ENCODE results near the gene DPPA2.

DNA sequence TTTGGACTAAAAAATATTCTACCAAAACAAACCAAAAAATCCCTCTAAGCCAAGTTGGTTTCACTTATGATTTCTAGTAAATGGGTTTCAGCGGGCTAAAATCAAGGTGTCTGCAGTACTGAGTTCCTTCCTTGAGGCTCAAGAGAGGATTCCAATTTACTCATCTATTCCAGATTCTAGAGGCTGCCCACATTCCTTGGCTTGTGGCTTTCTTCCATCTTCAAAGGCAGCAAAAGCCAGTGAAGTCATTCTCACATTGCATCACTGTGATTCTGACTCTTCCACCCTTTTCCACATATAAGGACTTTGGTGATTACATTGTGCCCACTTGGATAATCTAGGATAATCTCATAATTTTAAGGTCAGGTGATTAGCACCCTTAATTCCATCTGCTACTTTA is 48.1 kb downstream of the DPPA2 start:
- no peak for TF ChIP-seq YY1 (IDR thresholded peaks at IDR 0.05; ENCODE audit: low read depth)
- TF ChIP-seq EP300 (IDR thresholded peaks at IDR 0.05; ENCODE audit: borderline replicate concordance) = no peak
- TF ChIP-seq, protein P1, sequence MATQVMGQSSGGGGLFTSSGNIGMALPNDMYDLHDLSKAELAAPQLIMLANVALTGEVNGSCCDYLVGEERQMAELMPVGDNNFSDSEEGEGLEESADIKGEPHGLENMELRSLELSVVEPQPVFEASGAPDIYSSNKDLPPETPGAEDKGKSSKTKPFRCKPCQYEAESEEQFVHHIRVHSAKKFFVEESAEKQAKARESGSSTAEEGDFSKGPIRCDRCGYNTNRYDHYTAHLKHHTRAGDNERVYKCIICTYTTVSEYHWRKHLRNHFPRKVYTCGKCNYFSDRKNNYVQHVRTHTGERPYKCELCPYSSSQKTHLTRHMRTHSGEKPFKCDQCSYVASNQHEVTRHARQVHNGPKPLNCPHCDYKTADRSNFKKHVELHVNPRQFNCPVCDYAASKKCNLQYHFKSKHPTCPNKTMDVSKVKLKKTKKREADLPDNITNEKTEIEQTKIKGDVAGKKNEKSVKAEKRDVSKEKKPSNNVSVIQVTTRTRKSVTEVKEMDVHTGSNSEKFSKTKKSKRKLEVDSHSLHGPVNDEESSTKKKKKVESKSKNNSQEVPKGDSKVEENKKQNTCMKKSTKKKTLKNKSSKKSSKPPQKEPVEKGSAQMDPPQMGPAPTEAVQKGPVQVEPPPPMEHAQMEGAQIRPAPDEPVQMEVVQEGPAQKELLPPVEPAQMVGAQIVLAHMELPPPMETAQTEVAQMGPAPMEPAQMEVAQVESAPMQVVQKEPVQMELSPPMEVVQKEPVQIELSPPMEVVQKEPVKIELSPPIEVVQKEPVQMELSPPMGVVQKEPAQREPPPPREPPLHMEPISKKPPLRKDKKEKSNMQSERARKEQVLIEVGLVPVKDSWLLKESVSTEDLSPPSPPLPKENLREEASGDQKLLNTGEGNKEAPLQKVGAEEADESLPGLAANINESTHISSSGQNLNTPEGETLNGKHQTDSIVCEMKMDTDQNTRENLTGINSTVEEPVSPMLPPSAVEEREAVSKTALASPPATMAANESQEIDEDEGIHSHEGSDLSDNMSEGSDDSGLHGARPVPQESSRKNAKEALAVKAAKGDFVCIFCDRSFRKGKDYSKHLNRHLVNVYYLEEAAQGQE (IDR thresholded peaks at IDR 0.05; ENCODE audit: low read depth) = no peak
- TF ChIP-seq, protein P2, sequence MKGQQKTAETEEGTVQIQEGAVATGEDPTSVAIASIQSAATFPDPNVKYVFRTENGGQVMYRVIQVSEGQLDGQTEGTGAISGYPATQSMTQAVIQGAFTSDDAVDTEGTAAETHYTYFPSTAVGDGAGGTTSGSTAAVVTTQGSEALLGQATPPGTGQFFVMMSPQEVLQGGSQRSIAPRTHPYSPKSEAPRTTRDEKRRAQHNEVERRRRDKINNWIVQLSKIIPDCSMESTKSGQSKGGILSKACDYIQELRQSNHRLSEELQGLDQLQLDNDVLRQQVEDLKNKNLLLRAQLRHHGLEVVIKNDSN (IDR thresholded peaks at IDR 0.05) = no peak
- no peak for TF ChIP-seq CEBPB (IDR thresholded peaks at IDR 0.05)
- TF ChIP-seq TEAD4 (IDR thresholded peaks at IDR 0.05) = no peak
- no peak for TF ChIP-seq TAF1 (IDR thresholded peaks at IDR 0.05; ENCODE audit: low read depth)
- TF ChIP-seq, protein P3, sequence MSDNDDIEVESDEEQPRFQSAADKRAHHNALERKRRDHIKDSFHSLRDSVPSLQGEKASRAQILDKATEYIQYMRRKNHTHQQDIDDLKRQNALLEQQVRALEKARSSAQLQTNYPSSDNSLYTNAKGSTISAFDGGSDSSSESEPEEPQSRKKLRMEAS (IDR thresholded peaks at IDR 0.05) = no peak
- TF ChIP-seq TCF12 (IDR thresholded peaks at IDR 0.05; ENCODE audit: low read depth) = no peak
- TF ChIP-seq RAD21 (IDR thresholded peaks at IDR 0.05; ENCODE audit: low read depth) = no peak
- no peak for TF ChIP-seq NFIC (IDR thresholded peaks at IDR 0.05)
